Skin of body (tissue), 2 donors: ENCODE results near the gene DNAH12. TPM values are rescaled to one million over a fixed set of nuclear protein-coding genes. Genes with fewer than 3 reads are reported as not detected.
A peak's percentile ranks its signal among the peaks of the same experiment; 100 is the strongest.

Experiments used
- DNase-seq: peaks from one replicate; lab custom pipeline; 2025; lab: John Stamatoyannopoulos, UW
- total RNA-seq: library from RNA; depleted of rRNA; stranded (reverse); fragments of >200 nt; gene quantifications from one replicate; pipeline ENCODE4 v1.2.3, GENCODE V29; 2014

DNAH12 gene, protein sequence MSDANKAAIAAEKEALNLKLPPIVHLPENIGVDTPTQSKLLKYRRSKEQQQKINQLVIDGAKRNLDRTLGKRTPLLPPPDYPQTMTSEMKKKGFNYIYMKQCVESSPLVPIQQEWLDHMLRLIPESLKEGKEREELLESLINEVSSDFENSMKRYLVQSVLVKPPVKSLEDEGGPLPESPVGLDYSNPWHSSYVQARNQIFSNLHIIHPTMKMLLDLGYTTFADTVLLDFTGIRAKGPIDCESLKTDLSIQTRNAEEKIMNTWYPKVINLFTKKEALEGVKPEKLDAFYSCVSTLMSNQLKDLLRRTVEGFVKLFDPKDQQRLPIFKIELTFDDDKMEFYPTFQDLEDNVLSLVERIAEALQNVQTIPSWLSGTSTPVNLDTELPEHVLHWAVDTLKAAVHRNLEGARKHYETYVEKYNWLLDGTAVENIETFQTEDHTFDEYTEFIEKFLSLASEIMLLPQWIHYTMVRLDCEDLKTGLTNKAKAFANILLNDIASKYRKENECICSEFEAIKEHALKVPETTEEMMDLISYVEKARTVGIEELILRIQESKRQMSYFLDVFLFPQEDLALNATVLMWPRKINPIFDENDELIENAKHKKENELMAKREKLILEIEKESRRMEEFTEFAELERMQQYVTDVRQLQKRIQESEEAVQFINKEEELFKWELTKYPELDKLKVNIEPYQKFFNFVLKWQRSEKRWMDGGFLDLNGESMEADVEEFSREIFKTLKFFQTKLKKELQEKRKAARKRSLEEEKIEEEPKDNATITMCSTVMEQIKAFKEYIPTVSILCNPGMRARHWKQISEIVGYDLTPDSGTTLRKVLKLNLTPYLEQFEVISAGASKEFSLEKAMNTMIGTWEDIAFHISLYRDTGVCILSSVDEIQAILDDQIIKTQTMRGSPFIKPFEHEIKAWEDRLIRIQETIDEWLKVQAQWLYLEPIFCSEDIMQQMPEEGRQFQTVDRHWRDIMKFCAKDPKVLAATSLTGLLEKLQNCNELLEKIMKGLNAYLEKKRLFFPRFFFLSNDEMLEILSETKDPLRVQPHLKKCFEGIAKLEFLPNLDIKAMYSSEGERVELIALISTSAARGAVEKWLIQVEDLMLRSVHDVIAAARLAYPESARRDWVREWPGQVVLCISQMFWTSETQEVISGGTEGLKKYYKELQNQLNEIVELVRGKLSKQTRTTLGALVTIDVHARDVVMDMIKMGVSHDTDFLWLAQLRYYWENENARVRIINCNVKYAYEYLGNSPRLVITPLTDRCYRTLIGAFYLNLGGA (N-terminal part only)
- 2.1 TPM for total RNA-seq

- no peak for DNase-seq
These were observed at the start of gene DNAH12 for GRCh38 chr3:57544181-57545125. Gene DNAH12 (minus strand): TSS chr3:57544344. CDS start chr3:57542870, 1,474 bp downstream.

DNA sequence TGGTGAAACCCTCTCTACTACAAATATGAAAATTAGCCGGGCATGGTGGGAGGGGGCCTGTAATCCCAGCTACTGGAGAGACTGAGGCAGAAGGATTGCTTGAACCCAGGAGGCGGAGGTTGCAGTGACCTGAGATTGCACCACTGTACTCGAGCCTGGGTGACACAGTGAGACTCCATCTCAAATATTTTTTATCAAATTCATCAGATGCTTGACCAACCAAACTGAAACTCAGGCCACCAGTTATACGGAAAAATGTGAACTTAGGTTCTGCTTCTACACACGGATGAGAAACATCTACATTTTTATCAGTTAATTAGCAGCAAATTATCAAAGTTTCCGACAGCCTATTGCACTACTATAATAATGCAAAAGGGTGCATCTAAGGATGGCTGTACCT lies 48.2 kb upstream of the DNAH12 start:
- no peak for DNase-seq

DNA sequence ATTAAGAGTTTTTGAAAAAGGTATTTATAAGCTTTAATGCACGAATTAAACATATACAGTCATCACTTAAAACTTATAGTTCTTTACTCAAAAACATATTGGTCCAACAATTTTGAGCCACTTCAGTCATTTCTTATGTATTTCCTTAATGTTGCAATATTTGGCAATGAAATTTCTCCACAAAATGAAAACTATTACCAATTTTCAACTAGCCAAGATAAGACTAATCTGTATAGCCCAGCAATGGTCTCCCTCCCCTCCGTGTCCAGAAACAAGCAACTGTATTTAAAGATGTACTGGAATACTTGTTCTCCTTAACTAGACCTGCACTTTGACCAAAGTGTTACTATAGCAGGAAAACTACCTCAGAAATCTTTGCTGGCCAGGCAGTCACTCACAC lies 43.8 kb upstream of the DNAH12 start:
- no peak for DNase-seq

- no peak for DNase-seq
These were observed 42.6 kb upstream of the DNAH12 start for GRCh38 chr3:57586778-57587177.

DNA sequence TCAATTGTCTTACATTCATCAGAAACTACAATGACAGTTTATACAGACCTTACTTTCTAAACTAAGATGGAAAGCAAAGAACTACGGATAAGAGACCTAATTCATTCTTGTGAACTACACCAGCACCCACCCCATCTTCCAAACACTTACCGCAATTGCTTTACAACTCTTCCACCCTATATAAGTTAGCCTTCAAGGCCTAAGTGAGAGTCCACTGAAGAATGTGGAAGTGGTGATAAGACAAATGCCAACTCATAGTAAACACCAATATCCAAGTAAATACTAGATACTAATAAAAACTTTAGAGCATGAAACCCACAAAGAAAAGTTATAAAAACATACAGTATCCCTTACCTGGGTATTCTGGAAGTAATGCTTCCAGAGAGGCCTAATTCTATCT lies 39.4 kb upstream of the DNAH12 start:
- no peak for DNase-seq

DNA sequence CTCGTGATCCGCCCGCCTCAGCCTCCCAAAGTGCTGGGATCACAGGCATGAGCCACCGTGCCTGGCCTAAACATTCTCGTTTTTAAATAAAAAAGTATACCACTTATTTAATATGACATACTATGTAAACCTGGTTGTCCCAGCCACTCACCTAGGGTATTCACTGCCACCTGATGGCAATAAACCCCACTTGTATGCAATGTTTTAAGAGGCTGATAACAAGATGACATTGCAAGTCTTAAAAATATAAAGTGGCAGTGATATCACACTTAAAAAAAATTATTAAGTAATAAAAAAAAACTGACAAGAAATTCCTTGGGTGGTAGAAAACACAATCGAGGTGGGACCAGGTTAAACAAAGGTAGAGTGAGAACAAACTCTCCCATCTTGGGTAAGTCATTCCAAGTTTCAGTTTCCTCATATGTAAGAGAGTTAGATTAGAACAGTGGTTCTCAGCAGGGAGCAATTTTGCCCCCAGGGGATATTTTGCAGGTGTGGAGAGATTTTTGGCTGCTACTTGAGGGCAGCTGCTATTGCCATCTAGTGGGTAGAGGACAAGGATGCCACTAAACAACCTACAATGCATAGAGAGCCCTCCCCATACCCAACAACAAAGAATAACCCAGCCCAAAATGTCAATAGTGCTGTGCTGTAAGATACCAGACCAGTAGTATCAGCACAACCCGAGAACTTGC lies 38.5 kb upstream of the DNAH12 start:
- DNase-seq = no peak

DNA sequence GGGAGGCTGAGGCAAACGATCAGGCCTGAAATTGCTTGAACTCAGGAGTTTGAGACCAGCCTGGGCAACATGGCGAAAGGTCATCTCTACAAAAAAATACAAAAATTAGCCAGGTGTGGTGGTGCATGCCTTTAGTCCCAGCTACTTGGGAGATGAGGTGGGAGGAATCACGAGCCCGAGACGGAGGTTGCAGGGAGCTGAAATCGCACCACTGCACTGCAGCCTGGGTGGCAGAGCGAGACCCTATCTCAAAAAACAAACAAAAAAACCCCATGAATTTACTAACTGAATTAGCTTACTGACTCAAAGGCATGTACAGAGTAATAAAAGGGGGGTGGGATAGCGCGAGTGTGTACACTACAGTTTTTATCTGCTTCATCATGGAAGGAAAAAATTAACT lies 33.7 kb upstream of the DNAH12 start:
- DNase-seq = no peak

- no peak for DNase-seq
These were observed 32.0 kb upstream of the DNAH12 start for GRCh38 chr3:57575966-57576626.

DNA sequence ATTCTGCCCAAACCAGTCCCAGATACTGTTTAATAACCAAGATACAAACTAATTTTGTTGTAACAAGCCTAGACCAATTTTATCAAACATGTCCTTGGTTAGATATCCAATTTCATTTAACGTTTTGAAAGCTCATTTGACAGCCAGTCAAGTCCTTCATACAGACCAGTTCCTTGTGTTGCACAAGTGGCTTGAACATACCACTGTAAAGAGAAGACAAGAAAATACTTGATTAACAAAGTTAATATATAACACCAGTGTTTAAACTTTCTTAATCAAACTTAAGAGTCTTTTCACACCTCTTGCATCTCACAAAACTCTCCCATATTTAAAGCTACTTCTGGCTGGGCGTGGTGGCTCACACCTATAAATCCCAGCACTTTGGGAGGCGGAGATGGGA lies 28.0 kb upstream of the DNAH12 start:
- DNase-seq = no peak

DNA sequence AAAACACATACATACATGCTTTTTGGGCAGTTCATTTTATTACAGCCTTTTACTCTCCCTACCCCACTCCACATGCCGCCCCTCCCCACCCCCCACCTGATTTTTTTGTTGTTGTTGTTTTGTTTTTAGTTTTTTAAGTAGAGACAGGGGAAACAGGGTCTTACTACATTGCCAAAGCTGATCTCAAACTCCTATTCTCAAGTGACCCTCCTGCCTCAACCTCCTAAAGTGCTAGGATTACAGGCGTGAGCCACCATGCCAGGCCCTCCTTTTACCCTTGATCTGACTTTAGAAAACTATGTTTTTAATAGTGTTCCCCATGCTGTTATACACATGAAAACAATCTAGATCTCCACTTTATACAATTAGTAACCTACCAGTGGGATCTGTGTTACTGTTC lies 26.7 kb upstream of the DNAH12 start:
- DNase-seq = no peak

DNA sequence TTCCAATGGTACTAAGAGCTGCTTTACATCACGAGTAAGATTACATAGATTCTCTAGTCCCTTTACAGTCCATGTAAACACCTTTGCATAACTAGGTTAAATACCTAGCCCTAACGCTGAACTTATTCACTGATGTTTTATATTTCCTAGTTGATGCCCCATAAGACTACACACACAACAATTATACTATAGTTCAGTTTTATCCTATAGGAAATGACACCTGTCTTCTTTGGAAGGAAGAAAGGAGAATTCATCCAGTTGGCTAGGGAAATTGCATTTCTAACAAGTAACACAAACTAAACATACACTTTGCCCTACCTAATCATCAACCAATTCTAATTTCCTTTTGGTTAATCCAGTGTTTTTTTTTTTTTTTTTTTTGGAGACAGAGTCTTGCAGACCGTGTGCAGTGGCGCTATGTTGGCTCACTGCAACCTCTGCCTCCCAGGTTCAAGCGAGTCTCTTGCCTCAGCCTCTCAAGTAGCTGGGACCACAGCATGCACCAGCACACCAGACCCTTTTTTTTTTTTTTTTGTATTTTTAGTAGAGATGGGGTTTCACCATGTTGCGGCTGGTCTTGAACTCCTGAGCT lies 25.8 kb upstream of the DNAH12 start:
- DNase-seq = no peak

- DNase-seq = no peak
These were observed 15.4 kb upstream of the DNAH12 start for GRCh38 chr3:57559526-57559925.

DNA sequence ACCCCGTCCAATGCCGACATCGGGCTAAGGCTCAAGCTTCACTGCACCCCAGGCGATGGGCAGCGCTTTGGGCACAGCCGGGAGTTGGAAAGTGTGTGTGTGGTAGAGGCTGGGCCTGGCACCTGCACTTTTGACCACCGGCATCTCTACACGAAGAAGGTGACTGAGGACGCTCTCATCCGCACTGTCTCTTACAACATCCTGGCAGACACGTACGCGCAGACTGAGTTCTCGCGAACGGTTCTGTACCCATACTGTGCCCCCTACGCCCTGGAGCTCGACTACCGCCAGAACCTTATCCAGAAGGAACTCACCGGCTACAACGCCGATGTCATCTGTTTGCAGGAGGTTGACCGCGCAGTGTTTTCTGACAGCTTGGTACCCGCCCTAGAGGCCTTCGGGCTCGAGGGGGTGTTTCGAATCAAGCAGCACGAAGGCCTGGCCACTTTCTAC lies 13.0 kb upstream of the DNAH12 start:
- no peak for DNase-seq

DNA sequence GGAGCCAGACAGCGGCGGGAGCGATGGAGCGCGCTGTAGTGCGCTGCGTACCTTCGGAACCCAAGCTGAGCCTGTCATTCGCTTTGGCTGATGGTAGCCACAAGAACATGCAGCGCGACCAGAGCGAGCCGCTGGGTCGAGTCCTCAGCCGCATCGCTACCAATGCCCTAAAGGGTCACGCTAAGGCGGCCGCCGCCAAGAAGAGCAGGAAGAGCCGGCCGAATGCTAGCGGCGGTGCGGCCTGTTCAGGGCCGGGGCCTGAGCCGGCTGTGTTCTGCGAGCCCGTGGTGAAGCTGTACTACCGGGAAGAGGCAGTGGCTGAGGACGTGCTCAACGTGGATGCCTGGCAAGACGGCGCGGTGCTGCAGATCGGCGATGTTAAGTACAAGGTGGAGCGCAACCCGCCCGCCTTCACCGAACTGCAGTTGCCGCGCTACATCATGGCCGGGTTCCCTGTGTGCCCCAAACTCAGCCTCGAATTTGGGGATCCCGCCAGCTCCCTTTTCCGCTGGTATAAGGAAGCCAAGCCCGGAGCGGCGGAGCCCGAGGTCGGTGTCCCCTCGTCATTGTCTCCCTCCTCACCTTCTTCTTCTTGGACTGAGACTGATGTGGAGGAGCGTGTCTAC lies 12.4 kb upstream of the DNAH12 start:
- DNase-seq = no peak

DNA sequence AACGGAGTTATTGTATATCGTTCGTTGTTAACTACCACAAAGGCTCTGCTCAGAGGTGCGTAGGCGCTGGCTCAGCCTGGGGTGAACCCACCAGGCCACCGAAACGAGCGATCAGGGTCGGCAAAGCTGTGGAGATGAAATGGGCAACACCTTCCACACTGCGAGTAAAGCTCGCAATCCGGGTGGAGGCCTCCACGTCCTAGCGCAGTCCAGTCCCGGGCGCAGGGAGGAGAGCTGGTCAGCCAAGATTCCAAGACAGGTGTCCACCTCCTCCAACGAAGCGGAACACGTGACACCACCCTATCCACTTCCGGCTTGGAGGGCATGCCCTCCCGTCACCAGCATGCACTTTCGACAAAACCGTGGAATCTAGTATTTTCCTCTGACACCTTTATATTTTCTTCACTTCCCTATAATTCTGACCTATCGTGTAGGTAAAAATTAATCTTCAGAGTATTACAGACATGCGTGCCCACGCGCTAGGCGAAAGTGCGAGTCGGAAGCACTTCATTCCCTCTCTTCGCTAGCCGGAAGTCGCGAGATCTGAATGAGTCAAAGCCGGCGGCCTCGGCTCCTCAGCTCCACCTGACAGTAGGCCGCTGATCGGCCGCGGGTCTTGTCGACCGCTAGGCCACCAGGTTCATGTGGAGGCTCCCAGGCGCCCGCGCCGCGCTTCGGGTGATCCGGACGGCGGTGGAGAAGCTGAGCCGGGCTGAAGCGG lies 11.8 kb upstream of the DNAH12 start, which contains the start of gene PDE12:
Gene PDE12, plus strand, starts transcription at position 537 of the 721 bp plus-strand sequence. Its CDS starts 106 bp downstream, at position 643.
- DNase-seq = peak; percentile 79

DNA sequence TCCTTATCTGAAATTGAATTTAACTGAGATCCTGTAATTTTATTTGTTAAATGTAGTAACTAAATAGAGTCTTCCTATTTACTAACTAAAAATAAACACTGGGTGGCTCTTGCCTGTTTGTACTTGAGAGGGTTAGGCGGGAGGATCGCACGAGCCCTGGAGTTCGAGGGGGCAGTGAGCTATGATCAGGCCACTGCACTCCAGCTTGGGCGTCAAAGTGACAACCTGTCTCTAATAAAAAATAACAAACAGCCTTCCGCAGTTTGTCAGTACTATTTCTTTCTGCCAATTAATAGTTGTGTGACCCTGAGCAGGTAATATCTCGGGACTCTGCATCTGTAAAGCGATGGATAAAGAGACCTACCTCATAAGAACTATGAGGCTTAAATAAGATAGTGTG lies 11.2 kb upstream of the DNAH12 start:
- DNase-seq = no peak

GRCh38 chr3:57546616-57547015 lies 2.5 kb upstream of the DNAH12 start:
- no peak for DNase-seq
